Measurements from ENCODE around the gene UGT2B15. TPM values are rescaled to one million over a fixed set of nuclear protein-coding genes. Genes with fewer than 3 reads are reported as not detected.

UGT2B15 gene
- total RNA-seq, 1 experiment from 2014 or later = 0.13 TPM

- ATAC-seq (no peak), DNase-seq (ENCODE audit: low read depth, low spot score) (no peak)
- Histone ChIP-seq H3K27me3 (ENCODE audit: control insufficient read depth, insufficient read depth, low read length) (no peaks in the 10 kb centered on the region), H3K9me3 (ENCODE audit: control insufficient read depth, insufficient read depth, low read depth, low read length) (no peaks in the 10 kb centered on the region), H3K4me1 (ENCODE audit: control insufficient read depth, insufficient read depth, low read length) (no peaks in the 10 kb centered on the region), H3K27ac (ENCODE audit: low read length) (no peak overlapping the region), H3K36me3 (ENCODE audit: control insufficient read depth, insufficient read depth, low read length) (no peaks in the 10 kb centered on the region), H3K4me3 (ENCODE audit: low read depth in 2 of 2, low read length in 2 of 2) (no peak overlapping the region)
- CTCF ChIA-PET = no interaction called here
- no TSS peak for BruUV-seq (replicated peaks)
- POLR2A ChIA-PET = no interaction called here
- intact Hi-C loops (cut with micrococcal nuclease; ENCODE audit: unreplicated experiment) (no loop called here), in situ Hi-C loops (cut with HindIII; ENCODE audit: low pct_unique_long_range_greater_than_20kb, low sequenced_read_pairs) (no loop called here)
- no peak for TF ChIP-seq SIN3A (IDR thresholded peaks at IDR 0.05; ENCODE audit: borderline replicate concordance, insufficient read depth, low read depth, low read length)
- TF ChIP-seq POLR2AphosphoS5 (IDR thresholded peaks at IDR 0.05; ENCODE audit: low read depth, low read length) = no peak
- TF ChIP-seq CTCF (IDR thresholded peaks at IDR 0.05) = no peak
- no peak for TF ChIP-seq TCF7L2 (IDR thresholded peaks at IDR 0.05; ENCODE audit: low read depth, low read length)
- TF ChIP-seq, protein P1, sequence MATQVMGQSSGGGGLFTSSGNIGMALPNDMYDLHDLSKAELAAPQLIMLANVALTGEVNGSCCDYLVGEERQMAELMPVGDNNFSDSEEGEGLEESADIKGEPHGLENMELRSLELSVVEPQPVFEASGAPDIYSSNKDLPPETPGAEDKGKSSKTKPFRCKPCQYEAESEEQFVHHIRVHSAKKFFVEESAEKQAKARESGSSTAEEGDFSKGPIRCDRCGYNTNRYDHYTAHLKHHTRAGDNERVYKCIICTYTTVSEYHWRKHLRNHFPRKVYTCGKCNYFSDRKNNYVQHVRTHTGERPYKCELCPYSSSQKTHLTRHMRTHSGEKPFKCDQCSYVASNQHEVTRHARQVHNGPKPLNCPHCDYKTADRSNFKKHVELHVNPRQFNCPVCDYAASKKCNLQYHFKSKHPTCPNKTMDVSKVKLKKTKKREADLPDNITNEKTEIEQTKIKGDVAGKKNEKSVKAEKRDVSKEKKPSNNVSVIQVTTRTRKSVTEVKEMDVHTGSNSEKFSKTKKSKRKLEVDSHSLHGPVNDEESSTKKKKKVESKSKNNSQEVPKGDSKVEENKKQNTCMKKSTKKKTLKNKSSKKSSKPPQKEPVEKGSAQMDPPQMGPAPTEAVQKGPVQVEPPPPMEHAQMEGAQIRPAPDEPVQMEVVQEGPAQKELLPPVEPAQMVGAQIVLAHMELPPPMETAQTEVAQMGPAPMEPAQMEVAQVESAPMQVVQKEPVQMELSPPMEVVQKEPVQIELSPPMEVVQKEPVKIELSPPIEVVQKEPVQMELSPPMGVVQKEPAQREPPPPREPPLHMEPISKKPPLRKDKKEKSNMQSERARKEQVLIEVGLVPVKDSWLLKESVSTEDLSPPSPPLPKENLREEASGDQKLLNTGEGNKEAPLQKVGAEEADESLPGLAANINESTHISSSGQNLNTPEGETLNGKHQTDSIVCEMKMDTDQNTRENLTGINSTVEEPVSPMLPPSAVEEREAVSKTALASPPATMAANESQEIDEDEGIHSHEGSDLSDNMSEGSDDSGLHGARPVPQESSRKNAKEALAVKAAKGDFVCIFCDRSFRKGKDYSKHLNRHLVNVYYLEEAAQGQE (IDR thresholded peaks at IDR 0.05; ENCODE audit: insufficient read depth in 1 of 2, low read depth in 2 of 2, low read length in 1 of 2) = no peak
These were observed 64.2 kb downstream of the UGT2B15 start for GRCh38 chr4:68606240-68606639.

DNA sequence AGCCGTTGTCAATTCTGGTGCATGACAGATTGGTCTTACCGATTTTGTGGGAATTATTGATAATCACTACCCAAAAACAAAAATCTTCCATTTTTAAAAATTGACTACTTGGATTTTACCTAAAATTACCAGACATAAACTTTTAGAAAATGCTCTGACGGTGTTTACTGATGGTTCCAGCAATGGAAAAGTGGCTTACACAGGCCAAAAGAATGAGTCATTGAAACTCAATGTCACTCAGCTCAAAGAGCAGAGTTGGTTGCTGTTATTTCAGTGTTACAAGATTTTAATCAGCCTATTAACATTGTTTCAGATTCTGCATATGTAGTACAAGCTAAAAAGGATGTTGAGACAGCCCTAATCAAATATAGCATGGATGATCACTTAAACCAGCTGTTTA is 71.3 kb downstream of the UGT2B15 start:
- no peak for ATAC-seq
- no TSS peak for BruUV-seq (replicated peaks)
- intact Hi-C loops (cut with micrococcal nuclease; ENCODE audit: unreplicated experiment) (no loop called here), in situ Hi-C loops (cut with HindIII; ENCODE audit: low pct_unique_long_range_greater_than_20kb, low sequenced_read_pairs) (no loop called here)
- no peak for DNase-seq (ENCODE audit: low read depth, low spot score)
- no peak for TF ChIP-seq TCF7L2 (IDR thresholded peaks at IDR 0.05; ENCODE audit: low read depth, low read length)
- TF ChIP-seq CTCF (IDR thresholded peaks at IDR 0.05) = no peak
- TF ChIP-seq SIN3A (IDR thresholded peaks at IDR 0.05; ENCODE audit: borderline replicate concordance, insufficient read depth, low read depth, low read length) = no peak
- TF ChIP-seq, protein P1 (IDR thresholded peaks at IDR 0.05; ENCODE audit: insufficient read depth in 1 of 2, low read depth in 2 of 2, low read length in 1 of 2) = no peak
- TF ChIP-seq POLR2AphosphoS5 (IDR thresholded peaks at IDR 0.05; ENCODE audit: low read depth, low read length) = no peak
- ChIA-PET POLR2A (no interaction called here), CTCF (no interaction called here)
- H3K27ac ChIP-seq (ENCODE audit: low read length) = no peak overlapping the region
- H3K4me1 ChIP-seq (ENCODE audit: control insufficient read depth, insufficient read depth, low read length) = no peaks in the 10 kb centered on the region
- no peaks in the 10 kb centered on the region for H3K36me3 ChIP-seq (ENCODE audit: control insufficient read depth, insufficient read depth, low read length)
- no peaks in the 10 kb centered on the region for H3K9me3 ChIP-seq (ENCODE audit: control insufficient read depth, insufficient read depth, low read depth, low read length)
- no peaks in the 10 kb centered on the region for H3K27me3 ChIP-seq (ENCODE audit: control insufficient read depth, insufficient read depth, low read length)
- H3K4me3 ChIP-seq (ENCODE audit: low read depth in 2 of 2, low read length in 2 of 2) = no peak overlapping the region
